ENCODE results near the gene NPAS3.

- TF ChIP-seq CTCF (IDR thresholded peaks at IDR 0.05) (no peak), POLR2A (IDR thresholded peaks at IDR 0.05) (no peak)
These were observed 789.4 kb downstream of the NPAS3 start for GRCh38 chr14:33728010-33728498.
